Left hindlimb (tissue), 1 donor: ENCODE measurements around the gene CADM1.

ENCODE experiments used
- DNase-seq: peaks from one replicate; pipeline ENCODE4 v3.0.0-alpha.2; 2018

CADM1 gene

DNA sequence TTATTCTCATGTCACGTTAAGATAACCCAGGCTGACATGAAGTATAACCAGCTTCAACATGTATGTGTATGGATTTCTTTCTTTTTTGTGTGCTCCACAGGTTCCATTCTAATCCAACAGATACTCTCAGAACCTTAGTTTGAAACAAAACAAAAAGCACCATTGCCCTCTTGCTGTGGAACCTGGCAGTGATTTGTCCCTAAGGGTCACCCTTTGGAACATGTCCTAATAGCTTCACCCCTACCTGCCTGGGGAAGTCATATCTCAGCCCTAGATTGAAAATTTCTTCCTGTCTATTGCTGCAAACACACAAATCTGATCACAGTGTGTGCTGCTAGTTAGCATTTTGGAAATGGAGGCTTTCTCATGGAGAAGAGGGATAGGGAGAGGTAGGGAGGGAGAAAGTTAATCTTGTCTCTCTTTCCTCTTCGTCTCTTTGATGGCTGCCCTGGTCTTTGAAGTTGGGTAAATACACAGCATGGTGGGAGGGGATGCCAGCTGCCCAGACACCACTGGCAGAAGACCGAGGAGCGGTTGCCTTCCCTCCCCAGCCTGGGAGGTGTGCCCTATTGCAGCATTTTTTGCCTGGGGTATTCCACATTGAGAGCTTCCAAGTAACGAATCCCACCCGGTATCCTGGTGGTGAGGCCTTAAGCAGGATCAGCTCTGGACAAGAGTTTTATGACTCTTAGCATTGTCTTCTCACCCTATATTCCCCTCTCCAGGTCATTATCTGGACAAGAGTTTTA lies 11.6 kb upstream of the CADM1 start:
- DNase-seq = no peak

DNA sequence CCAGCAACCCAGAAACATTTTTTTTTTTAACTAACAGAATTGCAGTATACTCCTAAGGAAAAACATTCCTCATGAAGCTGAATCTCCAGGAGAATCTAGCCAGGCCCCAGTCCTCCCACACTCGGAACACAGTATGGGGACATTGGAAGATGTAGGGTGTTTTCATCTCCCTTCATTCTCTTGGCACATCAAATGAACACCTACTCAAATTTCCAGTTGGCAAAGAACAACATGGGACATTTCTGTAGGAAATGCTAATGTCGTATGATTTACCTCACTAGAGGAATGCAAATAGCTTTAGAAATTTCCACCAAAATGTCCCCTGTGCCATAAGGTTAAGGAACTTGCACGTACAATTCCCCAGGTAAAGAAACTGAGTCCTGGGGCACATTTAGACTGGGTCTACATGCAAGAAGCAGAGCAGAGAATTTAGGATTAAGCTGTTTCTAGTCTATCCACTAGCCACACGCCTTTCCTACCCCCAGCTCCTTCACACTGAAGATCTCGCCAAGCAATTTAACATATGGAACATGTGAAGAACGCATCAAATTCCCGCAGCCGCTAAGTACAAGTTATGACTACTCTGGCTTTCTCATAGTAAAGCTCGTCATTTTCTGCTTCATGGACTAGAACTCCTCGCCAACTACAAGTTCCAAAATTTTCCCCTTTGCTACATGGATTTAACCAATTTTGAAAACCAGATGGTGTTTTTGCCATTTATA lies 2.9 kb upstream of the CADM1 start:
- DNase-seq = peak; percentile 62

DNA sequence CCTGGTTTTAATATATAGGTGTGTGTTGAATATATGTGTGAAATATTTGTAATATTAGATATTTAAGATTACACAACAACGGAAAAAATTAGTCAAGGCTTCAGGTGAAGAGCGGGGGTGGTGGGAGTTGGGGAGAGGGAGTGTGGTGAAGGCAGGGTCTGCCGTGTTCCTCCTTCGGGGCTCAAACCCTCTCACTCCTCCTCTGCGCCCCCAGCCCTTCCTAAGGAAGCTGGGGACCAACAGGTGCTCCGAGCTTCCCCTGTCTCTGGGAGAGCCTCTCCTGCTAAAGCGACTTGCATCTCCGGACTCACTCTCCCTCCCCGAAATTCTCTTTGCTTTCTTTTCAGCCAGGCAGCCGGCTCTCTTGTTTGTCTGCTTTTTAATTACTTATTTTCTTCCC lies 960 bp upstream of the CADM1 start:
- DNase-seq = no peak

DNA sequence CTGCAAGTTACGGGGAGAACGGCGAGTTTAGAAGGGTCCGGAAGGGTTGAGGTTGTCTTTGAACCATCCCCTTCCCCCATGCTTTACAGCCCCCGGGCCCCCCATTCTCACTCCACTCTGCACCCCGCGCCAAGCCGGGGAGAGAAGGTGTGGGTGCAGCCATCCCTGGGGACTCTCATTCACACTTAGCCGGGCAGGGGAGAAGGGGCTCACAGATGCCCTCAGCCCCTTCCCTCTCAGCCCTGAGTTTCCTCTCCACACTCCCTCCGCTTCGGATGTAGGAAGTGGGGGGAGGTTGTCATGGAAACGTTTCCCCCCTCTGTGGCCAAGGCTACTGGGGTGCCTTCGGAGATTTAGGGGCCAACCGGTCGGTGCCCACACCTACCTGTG lies 334 bp downstream of the CADM1 start:
- no peak for DNase-seq

DNA sequence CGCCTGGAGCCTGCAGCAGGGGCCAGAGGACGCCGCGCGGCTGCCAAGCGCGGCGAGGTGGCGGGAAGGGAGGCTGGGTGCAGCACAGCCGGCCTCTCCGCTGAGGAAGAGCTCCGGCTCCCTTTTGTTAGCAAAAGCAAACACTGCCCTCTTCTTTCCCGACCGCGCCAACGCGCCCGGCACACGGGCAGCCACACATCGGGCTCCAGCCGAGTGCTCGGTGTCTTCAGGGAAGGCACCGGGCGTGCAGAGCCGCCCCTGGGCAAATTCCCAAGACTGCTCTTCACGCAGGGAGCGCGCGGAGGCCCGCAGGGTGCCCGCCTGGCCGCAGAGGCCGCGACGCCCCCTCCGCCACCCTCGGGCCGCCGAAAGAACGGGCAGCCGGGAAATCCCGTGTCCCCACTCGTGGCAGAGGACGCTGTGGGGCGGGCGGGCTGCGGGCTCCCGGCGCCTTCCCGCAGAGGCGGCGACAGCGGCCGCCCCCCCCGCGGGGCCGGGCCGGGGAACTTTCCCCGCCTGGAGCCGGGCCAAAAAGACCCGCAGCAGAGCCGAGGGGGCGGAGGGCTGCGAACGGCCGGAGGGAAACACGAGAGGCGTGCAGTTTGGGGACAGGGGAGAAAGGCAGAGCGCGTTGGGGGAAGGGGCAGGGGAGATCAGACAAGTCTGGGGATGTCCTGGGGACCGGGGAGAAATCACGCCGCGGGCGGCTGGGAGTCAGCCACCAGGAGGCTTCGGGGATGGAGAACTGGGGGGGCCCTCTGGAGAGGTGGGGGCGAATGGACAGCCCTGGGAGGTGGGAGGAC lies 931 bp downstream of the CADM1 start:
- DNase-seq = peak; percentile 82

DNA sequence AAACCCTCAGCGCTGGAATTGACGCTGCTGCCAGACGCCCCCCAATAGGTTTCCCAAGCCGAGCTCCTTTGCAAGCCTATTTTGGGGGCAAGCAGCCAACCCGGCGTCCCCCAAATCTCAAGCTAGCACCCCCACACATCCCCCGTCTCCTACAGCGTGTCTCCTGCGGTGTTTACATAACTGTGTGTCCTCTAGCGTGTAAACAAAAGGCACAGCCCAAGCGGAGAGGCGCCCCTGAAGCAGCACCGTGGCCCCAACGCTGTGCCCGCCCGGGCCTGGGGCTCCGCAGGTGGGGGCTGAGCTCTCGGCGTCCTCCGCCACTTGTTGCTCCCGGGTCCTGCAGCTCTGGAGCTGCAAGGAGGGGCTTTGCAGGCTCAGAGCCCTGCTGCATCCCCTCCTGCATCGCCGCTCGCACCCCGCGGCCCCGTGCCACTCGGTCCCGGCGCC lies 1.6 kb downstream of the CADM1 start:
- DNase-seq = peak; percentile 42

DNA sequence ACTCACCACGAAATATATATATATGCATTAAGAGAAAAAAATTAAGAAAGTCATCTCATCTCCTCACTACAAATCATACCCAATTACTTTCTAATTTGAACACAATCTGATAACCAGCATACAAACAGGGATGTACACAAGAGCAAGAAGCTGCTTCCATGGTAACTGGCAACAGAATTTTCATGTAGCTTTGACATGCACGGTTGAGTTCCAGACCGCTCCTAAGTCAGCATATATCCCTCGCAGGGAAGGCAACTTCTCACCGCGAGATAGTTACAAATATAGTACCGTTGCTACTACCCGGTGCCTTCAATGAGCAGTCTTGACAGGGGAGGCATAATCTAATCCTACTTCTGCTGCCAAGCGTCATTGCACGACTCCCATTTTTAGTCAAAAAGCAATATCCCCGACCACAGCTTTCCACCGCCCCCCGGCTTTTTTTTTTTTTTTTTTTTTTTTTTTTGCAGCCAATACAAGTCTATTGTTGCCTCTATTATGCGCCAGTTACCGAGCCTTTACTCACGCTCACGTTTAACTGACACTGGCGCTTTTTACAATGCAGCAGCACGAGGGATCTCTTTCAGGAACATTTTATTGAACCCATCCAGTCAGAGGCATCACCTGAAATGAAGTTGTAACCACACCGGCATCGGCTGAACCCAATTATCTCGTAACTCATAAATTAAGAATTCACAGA lies 2.2 kb downstream of the CADM1 start:
- DNase-seq = no peak

DNA sequence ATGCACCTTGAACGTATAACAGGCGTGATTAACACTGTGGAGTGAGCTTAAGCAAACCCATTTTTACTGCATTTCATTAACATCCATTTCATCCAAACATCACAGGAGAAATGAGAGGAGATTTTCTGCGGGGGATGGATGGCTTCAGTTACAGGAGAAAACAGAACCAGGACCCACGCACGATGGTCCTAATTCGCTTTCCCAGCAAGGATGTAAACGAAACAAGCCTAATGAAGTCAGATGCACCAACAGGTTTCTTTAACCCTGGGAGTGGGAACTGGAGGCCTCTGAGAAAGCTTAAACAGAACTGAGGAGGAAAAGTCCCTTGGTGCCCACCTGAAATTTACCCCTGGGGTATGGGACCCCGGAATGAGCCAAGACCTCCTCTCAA lies 2.7 kb downstream of the CADM1 start:
- DNase-seq = no peak

DNA sequence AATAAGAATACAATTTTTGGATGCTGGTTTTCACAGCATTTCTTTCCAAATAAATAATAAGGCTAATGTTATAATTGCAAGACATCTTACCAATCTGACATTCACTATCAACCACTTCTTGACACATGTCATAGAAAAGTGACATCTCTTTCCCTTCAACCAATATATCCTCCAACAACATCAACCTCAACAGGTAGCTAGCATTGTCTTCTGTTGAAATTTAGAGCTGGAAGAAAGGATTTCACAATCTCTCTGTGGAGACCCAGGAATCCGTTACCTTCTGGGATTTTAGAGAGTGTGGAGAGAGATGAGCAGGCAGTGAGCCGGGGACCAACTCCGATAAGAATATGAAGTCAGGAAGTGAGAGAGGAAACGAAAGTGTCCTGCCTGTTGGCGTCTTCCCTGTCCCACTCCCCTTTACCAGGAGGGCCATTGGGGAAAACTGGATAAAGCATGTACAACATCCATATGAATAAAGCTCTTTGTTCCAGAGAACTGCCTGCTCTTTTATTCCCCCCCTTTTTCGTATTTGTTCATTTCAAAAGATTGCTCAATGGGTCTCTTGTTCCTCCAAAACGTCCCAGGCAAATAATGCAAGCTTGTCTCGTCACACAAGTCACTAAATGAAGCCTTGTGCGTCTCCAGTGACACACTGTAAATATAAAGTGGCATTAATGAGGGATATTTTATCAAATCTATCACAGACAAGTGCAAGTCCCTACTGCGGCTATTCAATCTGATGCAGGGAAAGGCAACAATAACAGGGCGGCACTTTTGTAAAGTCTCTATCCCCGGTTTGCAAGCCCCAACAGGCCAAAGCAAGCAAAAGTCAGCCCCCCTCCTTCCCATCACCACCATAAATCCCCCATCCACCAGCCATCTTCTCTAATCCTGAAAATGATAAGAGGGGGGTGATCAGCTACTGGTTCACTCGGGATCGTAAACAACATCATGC lies 3.4 kb downstream of the CADM1 start:
- no peak for DNase-seq

DNA sequence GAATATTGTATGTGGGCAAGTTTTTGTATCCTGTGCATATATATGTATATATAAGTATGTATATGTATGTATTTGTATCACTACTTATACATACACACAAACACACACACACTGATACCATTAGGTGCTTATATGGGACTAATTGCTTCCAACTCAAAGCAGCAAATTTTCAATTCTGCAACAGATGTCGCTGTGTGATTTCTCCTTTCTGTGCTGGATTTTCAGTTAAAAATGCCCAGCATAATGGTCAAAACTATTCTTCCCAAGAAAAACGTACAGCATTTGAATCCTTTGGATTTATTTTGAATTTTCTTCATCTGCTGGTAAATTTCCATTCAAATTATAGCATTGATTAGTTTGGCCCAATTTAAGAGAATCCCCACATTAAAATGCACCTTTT lies 4.3 kb downstream of the CADM1 start:
- no peak for DNase-seq

DNA sequence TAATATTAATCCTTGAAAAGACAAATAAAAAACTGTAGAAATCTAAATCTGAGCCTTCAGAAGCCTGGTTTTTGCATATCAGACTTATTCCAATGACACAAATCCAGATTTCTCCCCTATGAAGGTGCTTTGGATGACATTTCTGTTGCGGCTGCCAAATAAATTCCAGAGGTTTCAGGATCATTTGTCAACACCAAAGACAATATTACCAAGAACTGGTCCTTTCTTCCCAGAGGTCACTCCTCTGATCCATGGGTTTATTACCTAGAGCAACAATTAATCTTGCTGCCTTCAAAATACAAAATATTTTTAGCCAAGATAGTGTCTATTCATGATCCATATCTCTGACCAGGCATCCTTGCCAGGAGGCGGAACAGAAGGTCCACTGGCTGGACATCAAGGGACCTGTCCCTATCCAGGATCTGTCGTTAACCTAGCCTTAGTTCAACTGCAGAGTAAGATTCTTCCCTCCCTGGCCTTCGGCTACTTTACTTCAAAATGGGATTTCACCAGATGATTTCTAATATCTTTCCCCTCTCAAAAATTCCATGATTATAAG lies 4.9 kb downstream of the CADM1 start:
- DNase-seq = no peak

DNA sequence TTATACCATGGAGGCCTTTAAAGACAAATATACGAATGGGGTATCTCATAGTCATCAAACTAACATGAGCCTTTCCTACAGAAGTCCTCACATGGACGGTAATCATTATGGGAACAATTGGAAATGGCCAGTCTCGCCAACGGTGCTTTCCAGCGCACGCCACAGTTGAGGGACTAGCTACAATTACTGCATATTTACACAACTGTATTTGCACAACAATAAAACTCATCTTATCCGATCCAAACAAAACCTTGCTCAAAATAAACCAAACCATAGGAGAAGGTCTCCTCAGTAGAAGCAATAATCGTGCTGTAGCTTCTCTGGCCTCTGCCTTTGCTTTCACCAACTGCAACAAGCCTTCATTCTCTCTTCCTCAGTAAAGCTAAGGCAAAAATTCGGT lies 5.9 kb downstream of the CADM1 start:
- DNase-seq = no peak

DNA sequence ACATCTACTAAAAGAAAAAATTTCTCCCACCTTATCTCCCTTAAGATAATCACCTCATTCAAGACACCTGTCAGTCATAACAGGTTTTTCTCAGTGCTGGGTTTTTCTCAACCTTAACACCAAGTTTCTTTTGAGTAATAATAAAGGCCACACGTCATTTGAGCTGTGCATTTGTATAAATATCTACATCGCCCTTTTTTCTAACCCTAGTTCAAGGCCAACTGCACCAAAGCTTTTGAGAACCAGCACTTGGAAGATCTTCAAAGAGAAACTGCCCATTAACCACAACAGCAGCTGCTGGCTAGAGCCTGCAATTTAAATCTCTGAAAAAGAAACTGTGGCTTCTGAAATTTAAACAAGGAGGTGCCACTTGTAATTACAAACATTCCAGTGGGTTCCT lies 6.9 kb downstream of the CADM1 start:
- peak; percentile 34 for DNase-seq

DNA sequence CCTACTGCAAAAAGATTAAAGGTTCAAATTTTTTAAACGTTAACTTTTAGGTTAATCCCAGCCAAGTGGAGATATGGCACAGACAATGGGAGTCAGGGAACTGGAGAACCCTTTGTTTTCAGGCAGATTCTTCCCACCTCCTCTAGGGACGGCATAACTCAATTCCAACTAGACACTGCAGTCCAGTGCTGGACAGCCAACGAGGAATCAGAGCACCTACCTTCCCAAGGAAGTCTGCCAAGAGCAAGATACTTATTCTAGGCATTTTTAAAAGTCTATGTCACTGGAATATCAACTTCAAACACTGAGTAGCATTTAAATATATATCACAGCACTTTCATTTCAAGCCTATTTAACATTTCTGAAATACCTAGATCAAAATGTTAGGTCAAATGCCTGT lies 7.3 kb downstream of the CADM1 start:
- DNase-seq = no peak

DNA sequence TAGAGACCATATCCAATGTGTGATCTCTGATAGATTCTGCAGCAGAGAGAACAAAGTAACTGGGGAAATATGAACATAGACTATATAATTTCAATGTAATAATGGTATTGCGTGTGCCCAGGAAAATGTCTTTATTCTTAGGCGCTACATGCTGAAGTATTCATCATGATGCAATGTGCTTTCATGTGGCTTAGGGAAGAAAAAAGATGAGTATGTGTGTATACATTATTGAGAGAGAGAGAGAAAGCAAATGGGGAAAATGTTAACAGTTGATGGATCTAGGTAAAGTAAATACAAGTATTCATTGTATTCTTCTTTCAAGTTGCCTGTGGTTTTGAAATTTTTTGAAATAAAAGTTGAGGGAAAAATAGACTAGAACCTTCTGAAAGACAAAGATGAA lies 10.3 kb downstream of the CADM1 start:
- DNase-seq = no peak

DNA sequence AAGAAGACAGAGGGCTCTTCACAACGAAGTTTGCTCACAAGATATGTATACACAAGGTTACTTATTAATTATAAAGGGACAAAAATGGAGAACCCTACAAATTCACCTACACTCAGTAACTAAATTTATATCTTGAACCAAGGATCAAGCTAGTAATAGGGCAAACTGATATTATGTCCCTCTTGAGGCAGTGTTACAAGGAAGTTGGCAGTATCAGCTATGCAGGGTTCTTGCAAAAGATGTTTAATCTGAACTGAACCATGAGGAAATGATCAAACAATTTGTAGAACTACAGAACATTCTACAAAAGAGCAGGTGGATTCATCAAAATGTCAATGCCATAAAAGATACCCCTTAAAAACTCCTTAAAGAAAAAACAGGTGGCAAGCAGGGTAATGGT lies 10.7 kb downstream of the CADM1 start:
- DNase-seq = no peak

DNA sequence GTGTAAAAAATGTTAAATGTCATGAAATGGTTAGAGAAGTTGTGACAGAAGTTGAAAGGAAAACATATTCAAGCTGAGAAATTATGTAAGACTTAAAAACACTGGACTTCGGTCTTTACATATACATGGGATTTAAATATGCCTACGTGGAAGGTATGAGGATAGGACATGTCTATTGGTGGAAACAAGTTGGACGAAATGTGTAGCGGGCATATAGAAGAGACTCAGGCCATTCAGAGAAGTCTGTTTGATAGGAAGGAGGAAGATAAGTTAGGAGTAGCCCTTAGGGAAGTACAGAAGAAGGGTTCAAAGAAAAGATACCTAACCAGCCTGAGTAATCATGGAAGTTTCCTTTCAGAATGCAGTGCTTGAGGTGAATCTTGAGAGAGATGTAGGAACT lies 14.7 kb downstream of the CADM1 start:
- no peak for DNase-seq

DNA sequence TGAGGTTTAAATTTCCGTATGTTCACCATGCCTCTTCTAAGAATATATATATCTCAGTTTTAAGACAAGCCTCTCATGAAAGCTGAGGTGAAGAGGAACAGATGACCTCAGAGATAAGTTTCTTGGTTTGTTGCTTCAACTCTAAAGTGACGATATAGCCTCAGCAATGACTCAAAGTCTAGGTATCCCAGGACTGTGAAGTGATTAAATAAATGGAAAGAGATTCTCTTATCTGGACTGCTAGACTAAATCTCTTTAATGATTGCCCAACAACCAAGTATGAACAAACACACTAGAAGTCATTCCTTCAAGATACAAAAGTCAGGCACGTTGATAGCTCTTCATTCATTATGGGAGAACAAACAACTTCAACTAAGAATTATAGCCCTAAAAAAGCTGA lies 15.3 kb downstream of the CADM1 start:
- no peak for DNase-seq

DNA sequence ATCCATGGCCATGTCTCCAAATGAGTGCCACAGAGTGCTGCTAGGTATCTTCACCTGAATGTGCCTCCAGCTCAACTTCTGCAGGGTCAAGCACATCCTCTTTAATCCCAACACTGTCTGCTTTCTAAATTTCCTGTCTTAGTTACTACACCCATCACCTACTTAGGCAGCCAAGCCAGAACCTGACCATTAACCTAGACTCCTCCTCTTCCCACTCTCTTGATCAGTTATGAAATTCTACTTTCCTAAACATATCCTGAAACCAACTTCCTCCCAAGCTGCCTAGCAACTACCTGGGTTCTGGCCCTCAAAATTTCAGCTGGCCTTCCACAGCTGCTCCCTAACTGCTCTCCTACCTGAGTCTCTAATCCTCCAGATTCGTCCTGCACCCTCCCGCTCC lies 22.7 kb downstream of the CADM1 start:
- DNase-seq = no peak

DNA sequence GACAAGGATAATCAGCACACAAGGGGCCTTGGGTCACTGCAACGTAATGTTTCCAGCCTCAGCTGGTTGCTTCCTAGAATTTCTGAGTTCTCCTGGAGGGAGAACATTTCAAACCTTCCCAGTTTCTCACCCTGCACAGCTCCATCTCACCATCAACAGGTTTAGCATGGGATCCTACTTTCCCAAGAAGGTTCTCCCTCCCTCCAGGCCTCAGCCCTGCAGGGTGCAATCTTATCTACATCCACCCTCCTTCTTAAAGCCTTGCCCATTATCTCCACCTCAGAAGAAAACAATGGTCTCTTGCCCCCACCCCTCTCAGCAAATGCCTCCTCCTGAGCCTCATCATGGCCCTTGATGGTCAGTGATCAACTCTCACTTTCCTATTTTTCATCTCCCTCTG lies 23.6 kb downstream of the CADM1 start:
- DNase-seq = no peak

DNA sequence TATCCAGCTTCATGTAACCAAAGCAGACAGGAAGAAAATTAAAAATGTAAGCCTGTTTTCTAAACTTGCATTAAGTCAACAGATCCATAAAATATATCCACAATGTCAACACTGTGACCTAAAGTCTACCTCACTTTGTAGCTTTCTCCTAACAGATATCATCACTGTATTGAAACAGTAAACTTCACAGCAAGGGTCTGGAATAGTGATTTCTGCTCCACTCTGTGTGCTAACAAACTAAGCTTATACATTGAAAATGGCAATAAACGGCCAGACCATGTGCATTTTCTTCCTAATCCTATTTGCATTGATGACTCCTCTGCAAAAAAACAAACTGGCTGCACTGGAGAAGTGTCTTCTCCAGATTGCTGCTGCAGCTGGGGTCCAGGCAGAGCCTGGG lies 26.8 kb downstream of the CADM1 start:
- DNase-seq = no peak
